Nephron (organoid): ENCODE measurements around the gene TTC12.

Experiments used
- H3K27ac Mint-ChIP-seq, 3 experiments: 2 replicates each; pipeline ENCODE4 v1.8.0; 2020; ENCODE audit warnings: mixed read lengths in 3 of 3, mild to moderate bottlenecking in 2 of 3, moderate library complexity in 1 of 3
- H3K27me3 Mint-ChIP-seq: 2 replicates; pipeline ENCODE4 v1.8.0; 2021; ENCODE audit warnings: low read depth, mild to moderate bottlenecking, moderate library complexity, mixed read lengths
- H3K36me3 Mint-ChIP-seq: 2 replicates; pipeline ENCODE4 v1.8.0; 2020; ENCODE audit warnings: low read depth, mixed read lengths
- H3K4me1 Mint-ChIP-seq: 2 replicates; pipeline ENCODE4 v1.8.0; 2020; ENCODE audit warnings: mixed read lengths
- H3K4me3 Mint-ChIP-seq, 3 experiments: 2 replicates each; pipeline ENCODE4 v1.8.0; 2020; ENCODE audit warnings: mild to moderate bottlenecking in 3 of 3, mixed read lengths in 3 of 3, moderate library complexity in 2 of 3
- H3K9me3 Mint-ChIP-seq: 2 replicates; pipeline ENCODE4 v1.8.0; 2020; ENCODE audit warnings: mixed read lengths
- TF ChIP-seq, protein P1 (sequence below), 3 experiments: fragments of 200-600 bp; sonication (generic); IDR thresholded peaks; one replicate each; pipeline ENCODE4 v1.5.0; 2021; ENCODE audit warnings: antibody characterized with exemption in 3 of 3; ENCODE audit not compliant: unreplicated experiment in 3 of 3

TTC12 gene

GRCh38 chr11:113281052-113281725 lies 33.2 kb upstream of the TTC12 start:
- no peaks in the 10 kb centered on the region for H3K4me1 Mint-ChIP-seq
- H3K4me3 Mint-ChIP-seq: no peak overlapping the region
- TF ChIP-seq, protein P1, sequence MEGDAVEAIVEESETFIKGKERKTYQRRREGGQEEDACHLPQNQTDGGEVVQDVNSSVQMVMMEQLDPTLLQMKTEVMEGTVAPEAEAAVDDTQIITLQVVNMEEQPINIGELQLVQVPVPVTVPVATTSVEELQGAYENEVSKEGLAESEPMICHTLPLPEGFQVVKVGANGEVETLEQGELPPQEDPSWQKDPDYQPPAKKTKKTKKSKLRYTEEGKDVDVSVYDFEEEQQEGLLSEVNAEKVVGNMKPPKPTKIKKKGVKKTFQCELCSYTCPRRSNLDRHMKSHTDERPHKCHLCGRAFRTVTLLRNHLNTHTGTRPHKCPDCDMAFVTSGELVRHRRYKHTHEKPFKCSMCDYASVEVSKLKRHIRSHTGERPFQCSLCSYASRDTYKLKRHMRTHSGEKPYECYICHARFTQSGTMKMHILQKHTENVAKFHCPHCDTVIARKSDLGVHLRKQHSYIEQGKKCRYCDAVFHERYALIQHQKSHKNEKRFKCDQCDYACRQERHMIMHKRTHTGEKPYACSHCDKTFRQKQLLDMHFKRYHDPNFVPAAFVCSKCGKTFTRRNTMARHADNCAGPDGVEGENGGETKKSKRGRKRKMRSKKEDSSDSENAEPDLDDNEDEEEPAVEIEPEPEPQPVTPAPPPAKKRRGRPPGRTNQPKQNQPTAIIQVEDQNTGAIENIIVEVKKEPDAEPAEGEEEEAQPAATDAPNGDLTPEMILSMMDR (IDR thresholded peaks at IDR 0.05; ENCODE audit: unreplicated experiment in 3 of 3): no peak
- H3K27me3 Mint-ChIP-seq: no peaks in the 10 kb centered on the region
- H3K9me3 Mint-ChIP-seq: no peaks in the 10 kb centered on the region
- no peak overlapping the region for H3K27ac Mint-ChIP-seq
- H3K36me3 Mint-ChIP-seq: peaks cover 11% of the 10 kb centered on the region

GRCh38 chr11:113282898-113283437 lies 31.4 kb upstream of the TTC12 start:
- Mint-ChIP-seq H3K4me3 (no peak overlapping the region), H3K9me3 (no peaks in the 10 kb centered on the region), H3K4me1 (peaks cover 13% of the 10 kb centered on the region), H3K27me3 (no peaks in the 10 kb centered on the region), H3K27ac (no peak overlapping the region), H3K36me3 (peaks cover 4% of the 10 kb centered on the region)
- TF ChIP-seq, protein P1 (IDR thresholded peaks at IDR 0.05; ENCODE audit: unreplicated experiment in 3 of 3): no peak

DNA sequence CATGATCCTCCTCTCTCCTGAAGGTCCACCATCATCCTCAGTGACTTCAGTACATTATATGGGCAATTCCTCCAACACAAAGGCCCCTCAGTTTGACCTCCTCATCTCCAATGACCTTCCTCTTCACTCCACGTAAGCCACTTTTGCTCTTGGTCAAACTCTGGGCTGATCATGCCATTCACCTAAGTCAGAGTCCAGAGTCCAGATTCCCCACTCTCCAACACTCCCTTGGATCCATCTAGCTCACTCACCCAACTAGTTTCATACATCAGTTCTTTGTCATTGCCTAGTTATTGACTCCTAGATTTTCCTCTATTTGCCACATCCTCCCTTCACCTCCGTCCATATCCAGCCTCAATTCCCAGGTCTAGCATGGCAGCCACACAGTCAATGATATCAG lies 30.5 kb upstream of the TTC12 start:
- peaks cover 16% of the 10 kb centered on the region for H3K4me1 Mint-ChIP-seq
- no peak overlapping the region for H3K4me3 Mint-ChIP-seq
- TF ChIP-seq, protein P1 (IDR thresholded peaks at IDR 0.05; ENCODE audit: unreplicated experiment in 3 of 3): no peak
- H3K27me3 Mint-ChIP-seq: no peaks in the 10 kb centered on the region
- H3K27ac Mint-ChIP-seq: no peak overlapping the region
- H3K9me3 Mint-ChIP-seq: no peaks in the 10 kb centered on the region
- H3K36me3 Mint-ChIP-seq: no peaks in the 10 kb centered on the region

- TF ChIP-seq, protein P1 (IDR thresholded peaks at IDR 0.05; ENCODE audit: unreplicated experiment in 3 of 3): no peak
Observed at GRCh38 chr11:113286009-113286408, 28.4 kb upstream of the TTC12 start.

GRCh38 chr11:113286509-113287497 lies 27.6 kb upstream of the TTC12 start:
- H3K36me3 Mint-ChIP-seq: no peaks in the 10 kb centered on the region
- H3K4me1 Mint-ChIP-seq: peaks cover 25% of the 10 kb centered on the region
- H3K9me3 Mint-ChIP-seq: no peaks in the 10 kb centered on the region
- H3K27me3 Mint-ChIP-seq: no peaks in the 10 kb centered on the region
- TF ChIP-seq, protein P1 (IDR thresholded peaks at IDR 0.05; ENCODE audit: unreplicated experiment in 3 of 3): no peak
- no peak overlapping the region for H3K4me3 Mint-ChIP-seq
- peak overlapping the region; percentile 17 to 57 (median 34) for H3K27ac Mint-ChIP-seq

More at GRCh38 chr11:113286009-113286408, 28.4 kb upstream of the TTC12 start:
- Mint-ChIP-seq H3K9me3 (no peaks in the 10 kb centered on the region), H3K4me3 (no peak overlapping the region), H3K4me1 (peaks cover 25% of the 10 kb centered on the region), H3K27ac (no peak overlapping the region), H3K36me3 (no peaks in the 10 kb centered on the region), H3K27me3 (no peaks in the 10 kb centered on the region)
